GM18909 (cell line): ENCODE results near the gene APOL6.
A peak's percentile ranks its signal among the peaks of the same experiment; 100 is the strongest.

ENCODE experiments used
- ATAC-seq: cut with Tn5 transposase; IDR thresholded peaks from one replicate; pipeline ENCODE4 v1.9.1; 2021; ENCODE audit warnings: mild to moderate bottlenecking; ENCODE audit not compliant: unreplicated experiment, poor library complexity

The APOL6 gene, protein sequence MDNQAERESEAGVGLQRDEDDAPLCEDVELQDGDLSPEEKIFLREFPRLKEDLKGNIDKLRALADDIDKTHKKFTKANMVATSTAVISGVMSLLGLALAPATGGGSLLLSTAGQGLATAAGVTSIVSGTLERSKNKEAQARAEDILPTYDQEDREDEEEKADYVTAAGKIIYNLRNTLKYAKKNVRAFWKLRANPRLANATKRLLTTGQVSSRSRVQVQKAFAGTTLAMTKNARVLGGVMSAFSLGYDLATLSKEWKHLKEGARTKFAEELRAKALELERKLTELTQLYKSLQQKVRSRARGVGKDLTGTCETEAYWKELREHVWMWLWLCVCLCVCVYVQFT

DNA sequence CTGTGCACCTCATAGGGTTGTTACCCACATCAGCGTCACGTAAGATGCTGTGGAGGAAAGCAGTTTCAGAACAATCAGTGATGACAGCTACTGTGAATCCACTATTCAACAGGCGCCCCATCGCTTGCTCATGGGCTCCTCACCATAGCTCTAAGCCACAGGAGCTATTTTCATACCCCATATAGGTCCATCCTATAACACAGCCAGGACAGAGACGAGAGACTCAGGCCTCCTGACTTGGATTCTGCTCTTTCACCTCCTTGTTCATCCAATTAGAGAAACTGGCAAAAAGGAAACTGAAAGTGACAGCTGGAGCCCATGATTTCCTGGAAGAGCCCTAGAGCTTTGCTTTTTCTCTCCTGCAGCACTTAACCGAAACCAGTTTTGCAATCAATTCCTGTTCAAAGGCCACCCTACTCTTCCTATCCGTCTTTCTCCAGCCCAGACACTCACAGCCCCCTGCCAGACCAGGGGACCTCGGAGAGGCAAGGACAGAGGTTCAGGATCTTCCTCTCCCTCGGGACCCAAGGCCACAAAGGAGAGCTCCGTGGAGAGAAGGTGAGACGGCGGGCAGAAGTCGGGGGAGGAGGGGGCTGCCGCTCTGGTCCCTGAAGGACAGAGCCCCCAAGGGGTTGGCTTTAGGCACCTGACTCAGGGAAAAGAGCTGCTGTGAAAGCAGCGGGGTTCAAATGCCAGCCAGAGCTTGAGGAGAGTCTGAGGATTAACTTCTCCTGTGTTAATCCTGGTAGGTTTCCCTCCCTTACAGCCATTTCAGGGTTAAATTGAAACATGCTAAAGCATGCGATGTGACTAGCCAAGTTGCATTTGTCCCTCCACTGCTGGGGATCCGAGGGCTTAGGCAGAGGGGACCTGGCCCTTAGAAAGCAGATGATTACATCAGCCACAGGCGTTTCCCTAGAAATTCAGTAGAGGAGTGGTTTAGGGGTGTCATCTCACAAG is at the start of gene APOL6:
Gene APOL6, plus strand, starts transcription at position 381 of the 960 bp plus-strand sequence. CDS start 7,980 bp downstream, outside the sequence.
- peak; percentile 61 for ATAC-seq

GRCh38 chr22:35599364-35599763 is 48.9 kb upstream of the APOL6 start:
- no peak for ATAC-seq

DNA sequence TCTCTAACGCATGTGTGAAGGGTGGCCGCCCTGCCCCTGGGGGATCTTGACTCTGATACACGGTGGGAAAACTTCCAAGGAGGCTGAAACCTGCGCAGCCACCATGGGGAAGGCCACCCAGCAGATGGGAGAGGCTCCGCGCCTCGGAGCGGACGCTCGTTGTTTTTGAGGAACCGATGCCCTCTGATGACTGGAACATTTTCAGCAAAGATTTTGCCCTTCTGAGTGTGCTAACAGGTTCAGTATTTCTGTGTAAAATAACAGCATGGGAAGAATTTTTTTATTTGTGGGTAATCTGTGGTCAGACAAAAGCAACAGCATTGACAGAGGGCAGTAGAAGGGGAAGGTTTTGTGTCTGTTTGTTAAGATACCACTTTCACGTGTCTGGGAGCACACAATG is 47.8 kb upstream of the APOL6 start:
- no peak for ATAC-seq

DNA sequence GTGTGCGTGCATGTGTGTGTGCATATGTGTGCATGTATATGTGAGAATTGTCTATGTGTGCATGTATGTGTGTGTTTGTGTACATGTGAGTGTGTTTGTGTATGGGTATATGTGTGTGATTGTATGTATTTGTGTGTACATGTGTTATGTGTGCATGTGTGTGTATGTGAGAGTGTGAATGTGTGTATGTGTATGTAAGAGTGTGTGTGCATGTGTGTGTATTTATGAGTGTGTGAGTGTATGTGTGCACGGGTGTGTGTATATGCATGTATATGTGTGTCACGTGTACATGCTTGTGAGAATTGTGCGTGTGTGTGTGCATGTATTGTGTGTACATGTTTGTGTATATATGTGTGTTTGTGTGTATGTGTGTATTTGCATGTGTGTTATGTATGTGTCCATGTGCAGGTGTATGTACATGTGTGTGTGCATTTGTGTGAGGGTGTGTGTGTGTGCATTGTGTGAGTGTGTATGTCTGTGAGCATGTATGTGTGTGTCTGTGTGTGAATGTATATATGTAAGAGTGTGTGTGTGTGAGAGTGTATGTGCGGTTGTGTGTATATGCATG is 47.1 kb upstream of the APOL6 start:
- no peak for ATAC-seq

DNA sequence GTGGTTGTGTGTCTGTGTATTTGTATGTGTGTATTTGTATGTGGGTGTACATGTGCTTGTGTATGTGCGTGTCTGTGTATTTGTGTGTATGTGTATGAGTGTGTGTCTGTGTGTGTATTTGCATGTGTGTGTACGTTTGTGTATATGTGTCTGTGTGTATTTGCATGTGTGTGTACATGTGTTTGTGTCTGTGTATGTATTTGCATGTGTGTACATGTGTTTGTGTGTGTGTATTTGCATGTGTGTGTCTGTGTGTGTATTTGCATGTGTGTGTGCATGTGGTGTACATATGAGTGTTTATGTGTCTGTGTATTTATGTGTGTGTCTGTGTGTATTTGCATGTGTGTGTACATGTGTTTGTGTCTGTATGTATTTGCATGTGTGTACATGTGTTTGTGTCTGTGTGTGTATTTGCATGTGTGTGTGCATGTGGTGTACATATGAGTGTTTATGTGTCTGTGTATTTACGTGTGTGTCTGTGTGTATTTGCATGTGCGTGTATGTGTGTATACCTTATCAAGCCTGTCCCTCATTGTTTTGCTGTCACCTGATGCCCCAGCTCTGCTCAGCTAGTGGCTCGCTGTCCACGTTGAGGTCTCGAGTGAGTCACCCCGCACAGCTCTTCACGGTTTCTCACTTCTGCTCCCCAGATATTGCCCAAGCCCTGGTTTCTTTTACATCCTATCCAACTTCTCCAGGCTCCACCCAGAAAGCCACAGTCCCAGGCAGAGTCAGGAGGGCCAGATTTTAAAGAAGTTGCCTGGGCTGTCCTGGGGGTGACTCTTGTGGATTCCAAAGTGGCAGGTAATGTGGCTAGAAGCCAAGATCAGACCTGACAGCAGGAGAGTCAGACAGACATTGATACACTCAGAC is 46.3 kb upstream of the APOL6 start:
- no peak for ATAC-seq

- ATAC-seq = no peak
These were observed 43.5 kb upstream of the APOL6 start for GRCh38 chr22:35604621-35605368.

- ATAC-seq = no peak
These were observed 42.9 kb upstream of the APOL6 start for GRCh38 chr22:35605369-35605680.

DNA sequence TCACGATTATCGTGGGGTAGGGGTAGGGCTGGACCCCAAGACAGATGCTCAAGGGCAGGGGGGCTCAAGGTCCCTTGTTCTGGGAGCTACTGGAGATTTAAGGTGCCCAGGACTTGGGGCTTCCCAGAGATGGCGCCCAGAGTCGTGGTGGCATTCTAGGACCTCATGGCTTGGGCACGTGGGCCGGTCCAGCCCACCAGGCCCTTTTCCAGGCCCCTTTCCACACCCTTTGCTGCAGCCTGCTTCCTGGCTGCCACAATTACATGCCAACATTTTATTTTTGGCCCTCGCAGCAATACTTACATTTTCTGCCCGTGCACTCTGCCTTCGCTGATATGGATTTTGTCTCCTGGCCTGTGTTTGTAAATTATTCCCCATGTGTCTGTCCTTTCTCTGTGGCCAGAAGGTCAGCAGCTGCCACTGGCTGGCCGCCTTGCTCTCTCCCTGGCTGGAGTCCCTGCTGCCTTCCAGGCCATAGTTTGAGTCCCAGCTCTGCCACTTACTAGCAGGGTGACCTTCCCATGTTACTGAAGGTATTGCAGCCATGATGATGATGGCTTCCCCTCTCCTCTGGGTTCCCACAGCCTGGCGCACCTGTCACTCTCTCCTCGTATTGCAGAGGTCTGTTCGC is 42.3 kb upstream of the APOL6 start:
- ATAC-seq = no peak

DNA sequence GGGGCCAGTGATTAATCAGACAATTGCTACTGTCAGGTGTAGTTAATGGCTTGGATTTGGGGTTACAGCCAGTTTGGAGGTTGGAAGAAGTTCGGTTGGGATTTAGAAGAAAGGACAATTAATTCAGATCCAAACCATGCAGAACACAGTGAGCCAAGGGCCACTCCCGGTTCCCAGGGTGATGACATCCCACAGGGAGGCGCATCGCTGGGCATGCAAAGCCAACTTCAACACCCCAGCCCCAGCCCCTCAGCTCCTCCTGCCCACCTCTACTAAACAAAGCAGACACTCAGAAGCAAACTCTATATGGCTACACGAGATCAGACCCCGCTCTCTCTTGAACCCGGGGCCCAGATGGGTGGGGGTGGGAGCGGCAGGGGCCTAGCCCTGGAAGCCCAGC is 41.3 kb upstream of the APOL6 start:
- ATAC-seq = no peak

DNA sequence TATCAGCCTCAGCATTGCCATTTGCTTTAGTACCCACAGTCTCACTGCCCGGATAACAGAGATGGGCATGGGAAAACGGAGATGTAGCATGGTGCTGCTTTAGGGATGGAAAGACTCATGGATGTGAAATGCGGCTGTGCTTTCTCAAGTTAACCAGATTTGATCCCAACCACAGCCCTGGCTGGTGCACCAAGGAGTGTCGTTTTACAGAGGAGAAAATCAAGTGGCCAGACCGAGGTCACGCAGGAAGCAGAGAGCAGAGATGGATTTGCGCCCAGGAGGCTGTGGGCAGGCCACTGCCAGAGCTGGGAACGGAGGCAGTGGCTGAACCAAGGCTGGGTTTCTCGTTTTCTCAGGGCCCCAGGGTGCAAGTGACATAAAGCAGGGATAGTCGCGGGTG is 40.2 kb upstream of the APOL6 start:
- no peak for ATAC-seq

DNA sequence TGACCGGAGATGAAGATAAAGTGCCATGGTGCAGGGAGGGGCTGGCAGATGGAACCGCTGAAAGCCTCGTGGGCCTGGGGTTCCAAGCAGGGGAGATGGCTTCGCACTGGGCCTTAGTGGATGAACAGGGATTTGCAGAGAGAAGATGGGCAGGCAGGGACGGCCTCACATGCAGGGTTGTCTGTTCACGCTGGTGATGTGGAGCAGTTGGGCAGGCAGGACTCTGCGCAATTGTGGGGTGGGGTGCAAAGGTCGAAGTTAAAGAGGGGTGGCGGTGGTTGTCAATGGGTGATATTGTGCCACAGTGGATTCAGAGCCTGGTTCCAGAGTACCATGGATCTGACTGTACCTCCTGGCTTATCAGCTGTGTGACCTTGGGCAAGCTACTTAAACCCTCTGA is 39.0 kb upstream of the APOL6 start:
- ATAC-seq = no peak

- ATAC-seq = no peak
These were observed 38.5 kb upstream of the APOL6 start for GRCh38 chr22:35609761-35610160.

DNA sequence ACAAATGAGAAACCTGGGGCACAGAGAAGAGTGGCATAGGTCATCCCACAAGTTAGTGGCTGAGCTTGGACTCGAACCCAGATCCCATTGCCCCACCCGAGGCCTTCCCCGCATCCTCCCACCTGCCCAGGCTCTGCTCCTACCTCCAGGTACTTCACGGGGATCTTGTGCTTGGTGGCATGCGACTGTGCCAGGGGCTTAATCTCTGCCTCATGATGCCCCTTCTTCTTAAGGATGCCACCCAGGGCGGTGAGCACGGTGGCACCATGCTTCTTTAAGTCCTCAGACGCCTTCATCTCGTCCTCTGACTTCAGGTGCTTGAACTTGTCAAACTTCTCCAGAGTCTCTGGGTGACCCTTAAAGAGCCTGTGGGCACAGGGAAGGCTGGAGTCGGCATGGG is 37.5 kb upstream of the APOL6 start:
- no peak for ATAC-seq

- no peak for ATAC-seq
These were observed 36.9 kb upstream of the APOL6 start for GRCh38 chr22:35611200-35611890.

DNA sequence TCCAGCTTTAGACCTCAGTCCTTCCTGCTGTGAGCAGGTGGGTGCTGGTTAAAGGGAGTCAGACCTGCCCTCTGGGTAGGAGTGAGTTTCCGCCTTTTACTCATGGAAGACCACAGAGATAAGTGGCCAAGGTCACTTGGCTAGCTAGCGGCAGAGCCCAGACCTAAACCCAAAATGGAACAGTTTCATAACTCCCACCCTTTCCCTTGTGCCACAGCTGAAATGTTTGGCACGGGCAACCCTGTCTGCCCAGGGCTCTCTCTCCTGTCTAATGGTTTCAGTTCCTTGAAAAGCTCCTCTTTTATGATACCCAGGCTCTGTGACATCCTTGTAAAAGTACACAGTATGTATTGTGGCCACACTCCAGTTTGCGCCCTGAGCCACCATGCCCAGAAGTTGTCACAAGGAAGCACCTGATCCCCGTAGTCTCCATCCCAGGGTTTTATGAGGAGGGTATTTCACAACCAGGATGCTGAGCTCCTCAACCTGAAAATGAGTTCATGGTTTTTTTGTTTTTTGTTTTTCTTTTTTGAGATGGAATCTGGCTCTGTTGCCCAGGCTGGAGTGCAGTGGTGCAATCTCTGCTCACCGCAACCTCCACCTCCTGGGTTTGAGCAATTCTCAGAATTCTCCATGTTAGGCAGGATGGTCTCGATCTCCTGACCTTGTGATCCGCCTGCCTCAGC is 36.2 kb upstream of the APOL6 start:
- ATAC-seq = no peak

GRCh38 chr22:35612903-35613302 is 35.3 kb upstream of the APOL6 start:
- no peak for ATAC-seq

GRCh38 chr22:35614404-35614803 is 33.8 kb upstream of the APOL6 start:
- ATAC-seq = no peak

- ATAC-seq = no peak
These were observed 33.1 kb upstream of the APOL6 start for GRCh38 chr22:35615156-35615555.
